ENCODE measurements around the gene MAN1A1. TPM values are rescaled to one million over a fixed set of nuclear protein-coding genes. Genes with fewer than 3 reads are reported as not detected.

Gene MAN1A1
- total RNA-seq, 2 donors from 2014 or later = 98.6 to 115 TPM

GRCh38 chr6:119274197-119274595, 75.4 kb downstream of the MAN1A1 start:
- Histone ChIP-seq H3K27me3 (replicated peaks; ENCODE audit: insufficient read depth) (no peaks in the 10 kb centered on the region), H3K4me3 (no peak overlapping the region), H3K4me1 (ENCODE audit: control insufficient read depth in 1 of 2, low read depth in 2 of 2) (no peaks in the 10 kb centered on the region), H3K9me3 (peaks cover 8% of the 10 kb centered on the region), H3K36me3 (no peaks in the 10 kb centered on the region), H3K27ac (no peak overlapping the region)
- no peak for DNase-seq (ENCODE audit: low spot score)
- no peak for ATAC-seq (ENCODE audit: insufficient number of reproducible peaks, low FRiP score, low read depth)
- no peak for TF ChIP-seq CTCF (IDR thresholded peaks at IDR 0.05)

GRCh38 chr6:119273272-119274196, 76.0 kb downstream of the MAN1A1 start:
- DNase-seq (ENCODE audit: low spot score) (no peak), ATAC-seq (ENCODE audit: insufficient number of reproducible peaks, low FRiP score, low read depth) (no peak)
- H3K9me3 ChIP-seq = peaks cover 8% of the 10 kb centered on the region
- H3K4me3 ChIP-seq = no peak overlapping the region
- no peaks in the 10 kb centered on the region for H3K27me3 ChIP-seq (replicated peaks; ENCODE audit: insufficient read depth)
- no peak overlapping the region for H3K27ac ChIP-seq
- no peaks in the 10 kb centered on the region for H3K36me3 ChIP-seq
- no peaks in the 10 kb centered on the region for H3K4me1 ChIP-seq (ENCODE audit: control insufficient read depth in 1 of 2, low read depth in 2 of 2)
- no peak for TF ChIP-seq CTCF (IDR thresholded peaks at IDR 0.05)

- H3K4me1 ChIP-seq (ENCODE audit: control insufficient read depth in 1 of 2, low read depth in 2 of 2) = no peaks in the 10 kb centered on the region
- no peaks in the 10 kb centered on the region for H3K27me3 ChIP-seq (replicated peaks; ENCODE audit: insufficient read depth)
- no peaks in the 10 kb centered on the region for H3K36me3 ChIP-seq
- H3K9me3 ChIP-seq = peaks cover 8% of the 10 kb centered on the region
- H3K4me3 ChIP-seq = no peak overlapping the region
- DNase-seq (ENCODE audit: low spot score) (no peak), ATAC-seq (ENCODE audit: insufficient number of reproducible peaks, low FRiP score, low read depth) (no peak)
- no peak overlapping the region for H3K27ac ChIP-seq
- no peak for TF ChIP-seq CTCF (IDR thresholded peaks at IDR 0.05)
These were observed 79.0 kb downstream of the MAN1A1 start for GRCh38 chr6:119270545-119270944.

- H3K4me3 ChIP-seq = no peak overlapping the region
- DNase-seq (ENCODE audit: low spot score) (no peak), ATAC-seq (ENCODE audit: insufficient number of reproducible peaks, low FRiP score, low read depth) (no peak)
- no peak overlapping the region for H3K27ac ChIP-seq
- H3K9me3 ChIP-seq = peaks cover 8% of the 10 kb centered on the region
- no peaks in the 10 kb centered on the region for H3K36me3 ChIP-seq
- TF ChIP-seq CTCF (IDR thresholded peaks at IDR 0.05) = no peak
- no peaks in the 10 kb centered on the region for H3K4me1 ChIP-seq (ENCODE audit: control insufficient read depth in 1 of 2, low read depth in 2 of 2)
- no peaks in the 10 kb centered on the region for H3K27me3 ChIP-seq (replicated peaks; ENCODE audit: insufficient read depth)
These were observed 80.1 kb downstream of the MAN1A1 start for GRCh38 chr6:119269266-119270103.
